Measurements from ENCODE around the gene CROCC2.

CROCC2 gene

GRCh38 chr2:240906141-240906910, at the start of gene CROCC2:
Gene CROCC2, plus strand, starts transcription at chr2:240906336. Its CDS starts 178 bp downstream, at chr2:240906514.
- DNase-seq (ENCODE audit: low read depth in 2 of 2, low spot score in 1 of 2): no peak

DNA sequence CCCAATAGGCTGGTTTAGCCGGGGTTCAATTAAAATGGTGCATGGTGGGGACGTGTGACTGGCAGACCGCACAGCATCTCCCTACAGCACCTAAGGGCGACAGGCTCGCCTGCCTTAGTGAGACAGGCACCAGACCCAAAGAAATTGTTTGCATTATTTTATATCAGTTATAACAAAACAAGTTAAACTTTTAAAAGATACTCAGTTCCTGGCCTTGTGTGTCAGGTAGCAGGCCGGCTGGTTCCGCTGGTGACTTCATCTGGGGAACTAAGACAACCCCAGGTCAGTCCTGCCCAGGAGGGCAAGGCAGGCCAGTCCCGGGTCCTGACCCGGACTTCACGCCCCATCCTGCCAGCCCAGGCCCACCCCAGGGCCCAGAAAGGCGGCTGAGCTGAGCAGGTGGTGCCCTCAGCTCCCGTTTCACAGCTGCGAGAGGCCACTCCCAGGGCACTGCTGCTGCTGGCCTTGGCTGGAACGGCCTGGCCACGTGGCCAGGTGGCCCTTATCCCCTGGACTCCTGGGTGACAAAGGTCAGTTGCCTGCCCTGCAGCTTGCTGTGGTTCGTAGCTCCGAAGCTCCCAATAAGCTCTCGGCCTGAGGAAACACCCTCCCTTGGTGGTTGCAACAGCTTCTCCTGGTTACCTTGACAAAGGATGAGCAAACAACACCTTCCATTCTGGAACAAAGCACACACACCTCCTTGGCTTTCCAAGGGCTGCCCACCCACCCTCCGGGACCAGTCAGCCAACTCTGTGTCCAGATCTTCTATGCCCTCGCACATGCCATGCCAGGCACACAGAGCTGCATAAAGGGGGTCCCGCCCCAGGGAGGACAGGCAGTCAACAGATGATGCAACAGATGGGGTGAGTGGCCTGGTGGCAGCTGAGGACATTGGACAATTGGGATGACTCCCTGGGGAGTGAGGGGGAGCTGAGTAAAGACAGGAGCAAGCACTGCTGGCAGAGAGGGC, 48.8 kb upstream of the CROCC2 start:
- DNase-seq (ENCODE audit: low read depth in 2 of 2, low spot score in 1 of 2): no peak

DNA sequence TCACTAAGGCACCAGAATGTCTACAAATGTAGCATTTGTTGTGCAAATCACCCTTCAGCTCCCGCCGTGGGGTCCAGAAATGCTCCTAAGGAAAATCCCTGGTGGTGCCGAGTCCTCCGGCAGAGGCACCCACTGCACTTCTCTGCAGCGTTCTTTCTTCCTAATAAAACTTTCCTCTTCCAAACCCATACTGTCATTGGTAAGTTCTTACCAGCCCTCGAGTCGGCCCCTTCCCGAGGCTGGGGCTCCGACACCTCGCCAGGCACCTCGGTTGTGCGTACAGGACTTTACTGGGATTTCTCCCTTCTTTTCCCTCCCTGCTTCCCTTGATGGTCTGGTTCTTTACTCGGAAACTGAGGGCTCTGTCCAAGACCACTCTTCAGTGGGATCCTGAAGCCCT, 47.8 kb upstream of the CROCC2 start:
- no peak for DNase-seq (ENCODE audit: low read depth in 2 of 2, low spot score in 1 of 2)

GRCh38 chr2:240858871-240859270, 47.3 kb upstream of the CROCC2 start:
- DNase-seq (ENCODE audit: low read depth in 2 of 2, low spot score in 1 of 2): no peak

DNA sequence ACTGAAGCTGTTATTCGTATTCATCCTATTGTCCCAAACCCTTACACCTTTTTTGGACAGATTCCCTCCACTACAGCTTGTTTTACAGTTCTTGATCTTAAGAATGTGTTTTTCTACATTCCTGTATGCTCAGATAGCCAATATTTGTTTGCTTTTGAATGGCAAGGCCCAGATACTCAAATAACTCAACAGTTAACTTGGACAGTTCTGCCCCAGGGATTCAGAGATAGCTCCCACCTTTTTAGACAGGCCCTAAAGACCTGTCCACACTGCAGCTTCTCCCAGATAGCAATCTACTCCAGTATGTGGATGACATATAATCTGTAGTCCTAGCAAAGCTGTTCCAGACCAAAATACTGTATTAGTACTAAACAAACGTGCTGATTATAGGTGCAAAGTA, 44.6 kb upstream of the CROCC2 start:
- no peak for DNase-seq (ENCODE audit: low read depth in 2 of 2, low spot score in 1 of 2)

DNA sequence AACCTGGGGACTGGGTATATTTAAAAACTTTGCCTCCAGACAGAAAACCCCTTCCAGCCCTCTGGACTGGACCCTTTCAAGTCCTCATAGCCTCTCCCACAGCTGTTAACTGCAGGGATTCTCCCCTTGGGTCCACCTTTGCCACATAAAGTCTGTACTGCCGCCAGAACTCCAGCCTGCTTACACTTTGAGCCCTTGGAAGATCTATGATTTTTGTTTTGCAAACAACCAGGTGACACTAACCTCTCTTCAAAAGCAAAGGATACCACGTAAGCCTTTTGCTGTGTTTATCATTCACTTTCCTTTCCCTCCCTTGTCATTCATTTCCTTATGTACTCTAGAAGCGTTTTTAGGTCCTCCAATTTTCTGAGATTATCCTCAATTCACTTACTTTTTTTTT, 41.7 kb upstream of the CROCC2 start:
- no peak for DNase-seq (ENCODE audit: low read depth in 2 of 2, low spot score in 1 of 2)

DNA sequence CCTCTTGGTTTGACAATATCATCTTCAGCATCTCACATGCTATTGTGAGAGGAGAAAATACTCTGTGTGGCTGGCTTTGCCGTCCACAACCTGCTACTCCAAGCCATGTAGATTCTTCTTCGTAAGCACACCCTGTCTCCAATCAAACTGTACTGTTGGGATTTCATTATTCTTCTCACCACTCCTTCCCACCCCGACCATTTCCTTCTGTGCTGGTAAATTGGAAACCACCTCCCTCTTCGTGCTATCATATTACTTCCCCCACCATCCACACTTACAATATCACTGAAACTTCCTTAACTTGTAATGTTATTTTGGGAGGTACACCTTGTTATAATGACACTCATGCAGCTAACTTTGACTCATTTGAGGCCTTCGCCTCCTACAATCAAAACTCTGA, 40.7 kb upstream of the CROCC2 start:
- no peak for DNase-seq (ENCODE audit: low read depth in 2 of 2, low spot score in 1 of 2)

DNA sequence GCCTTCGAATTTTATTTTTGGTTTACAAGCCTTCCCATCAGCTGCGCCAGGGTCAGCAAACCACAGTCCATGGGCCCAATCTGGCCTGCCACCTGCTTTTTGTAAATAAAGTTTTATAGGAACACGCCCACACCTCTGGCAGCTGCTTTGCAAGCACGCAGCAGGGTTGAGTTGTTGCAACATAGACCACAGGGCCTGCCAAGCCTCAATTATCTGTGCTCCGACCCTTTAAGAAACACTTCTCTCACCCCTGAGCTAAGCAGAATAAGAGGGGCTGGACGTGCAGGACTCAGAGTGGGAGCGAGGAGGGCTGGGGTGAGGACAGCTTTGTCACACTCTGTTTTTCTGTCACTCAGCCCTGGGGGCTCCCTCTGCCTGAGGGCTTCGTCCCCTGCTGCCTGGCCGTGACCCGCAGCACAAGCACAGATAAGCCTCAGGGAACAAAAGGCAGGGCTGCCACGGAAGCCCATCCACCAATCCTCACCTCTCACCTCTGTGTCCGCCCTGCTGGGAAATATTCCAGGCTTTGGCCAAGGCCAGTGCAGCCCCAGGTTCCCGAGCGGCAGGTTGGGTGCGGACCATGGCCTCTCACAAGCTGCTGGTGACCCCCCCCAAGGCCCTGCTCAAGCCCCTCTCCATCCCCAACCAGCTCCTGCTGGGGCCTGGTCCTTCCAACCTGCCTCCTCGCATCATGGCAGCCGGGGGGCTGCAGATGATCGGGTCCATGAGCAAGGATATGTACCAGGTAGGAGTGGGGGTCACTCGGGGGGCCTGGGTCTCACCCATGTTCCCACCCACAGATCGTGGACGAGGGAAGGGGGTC, 37.6 kb upstream of the CROCC2 start, which contains the start of gene AGXT:
AGXT (plus strand) TSS at position 539 of the 823 bp plus-strand sequence; CDS start at position 581, 42 bp downstream.
- no peak for DNase-seq (ENCODE audit: low read depth in 2 of 2, low spot score in 1 of 2)

GRCh38 chr2:240869109-240869955, 36.8 kb upstream of the CROCC2 start:
- DNase-seq (ENCODE audit: low read depth in 2 of 2, low spot score in 1 of 2): no peak

- DNase-seq (ENCODE audit: low read depth in 2 of 2, low spot score in 1 of 2): no peak
Measured at GRCh38 chr2:240869956-240870875, 35.9 kb upstream of the CROCC2 start.

DNA sequence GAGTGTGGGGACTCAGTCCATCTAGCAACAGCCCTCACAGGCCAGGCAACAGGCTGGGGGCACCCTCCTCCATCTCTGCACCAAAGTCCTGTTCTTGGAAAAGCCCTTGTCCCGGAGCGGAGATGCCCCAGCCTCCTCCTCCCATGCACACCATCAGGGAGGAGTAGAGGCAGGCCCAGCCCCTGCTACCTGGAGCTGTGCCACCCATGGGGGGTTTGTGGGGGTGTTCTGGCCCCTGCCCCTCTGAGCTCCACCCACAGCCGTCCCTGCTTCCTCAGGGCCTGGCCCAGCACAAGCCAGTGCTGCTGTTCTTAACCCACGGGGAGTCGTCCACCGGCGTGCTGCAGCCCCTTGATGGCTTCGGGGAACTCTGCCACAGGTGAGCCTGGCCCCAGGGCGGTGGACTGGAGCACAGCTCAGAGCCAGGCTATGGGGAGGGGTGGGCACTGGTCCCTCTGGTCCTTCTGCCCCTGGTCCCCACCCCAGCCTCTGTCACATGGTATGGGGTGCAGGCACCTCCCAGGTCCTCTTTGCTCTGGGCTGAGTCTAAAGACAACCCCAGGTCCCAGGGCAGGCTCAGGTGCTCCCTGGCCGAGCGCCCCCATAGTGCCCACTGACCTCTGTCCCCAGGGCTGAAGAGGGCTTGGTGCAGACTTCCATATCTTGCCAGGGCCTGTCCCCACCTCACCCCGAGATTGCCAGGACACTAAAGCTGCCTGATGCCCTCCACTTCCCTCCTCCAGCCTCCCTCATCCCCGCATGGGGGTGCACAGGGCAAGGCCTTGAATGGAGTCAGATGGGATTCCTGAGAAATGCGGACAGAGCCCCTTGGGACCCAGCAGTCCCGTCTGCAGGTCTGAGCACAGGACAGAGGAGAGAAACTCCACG, 34.8 kb upstream of the CROCC2 start:
- DNase-seq (ENCODE audit: low read depth in 2 of 2, low spot score in 1 of 2): no peak

DNA sequence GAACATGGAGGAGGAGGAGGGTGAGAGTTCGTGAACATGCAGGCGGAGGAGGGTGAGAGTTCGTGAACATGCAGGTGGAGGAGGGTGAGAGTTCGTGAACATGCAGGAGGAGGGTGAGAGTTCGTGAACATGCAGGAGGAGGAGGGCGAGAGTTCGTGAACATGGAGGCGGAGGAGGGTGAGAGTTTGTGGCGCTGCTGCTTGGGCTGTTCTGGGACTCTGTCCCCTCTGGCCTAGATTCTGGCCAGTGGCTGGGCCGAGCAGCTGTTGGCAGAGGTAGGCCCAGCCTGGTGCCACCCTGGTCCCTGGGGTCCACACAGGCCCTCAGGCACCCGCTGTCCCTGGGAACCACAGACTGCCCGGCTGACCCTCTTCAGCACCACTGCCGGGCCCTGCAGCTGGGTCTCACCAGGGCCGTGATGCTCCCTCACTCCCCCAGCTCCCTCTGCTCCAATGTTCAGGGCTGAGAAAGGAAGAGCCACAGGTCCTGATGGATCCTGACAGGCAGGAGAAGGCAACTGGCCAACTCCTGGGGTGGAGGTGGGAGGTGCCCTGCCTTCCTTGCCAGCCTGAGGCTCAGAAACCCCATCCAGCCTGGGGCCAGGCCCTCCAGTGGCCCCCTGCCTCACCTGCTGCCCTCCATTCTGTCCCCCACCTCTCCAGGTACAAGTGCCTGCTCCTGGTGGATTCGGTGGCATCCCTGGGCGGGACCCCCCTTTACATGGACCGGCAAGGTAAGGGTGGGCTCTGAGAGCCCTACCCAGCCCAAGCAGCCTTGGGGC, 33.6 kb upstream of the CROCC2 start:
- DNase-seq (ENCODE audit: low read depth in 2 of 2, low spot score in 1 of 2): no peak

DNA sequence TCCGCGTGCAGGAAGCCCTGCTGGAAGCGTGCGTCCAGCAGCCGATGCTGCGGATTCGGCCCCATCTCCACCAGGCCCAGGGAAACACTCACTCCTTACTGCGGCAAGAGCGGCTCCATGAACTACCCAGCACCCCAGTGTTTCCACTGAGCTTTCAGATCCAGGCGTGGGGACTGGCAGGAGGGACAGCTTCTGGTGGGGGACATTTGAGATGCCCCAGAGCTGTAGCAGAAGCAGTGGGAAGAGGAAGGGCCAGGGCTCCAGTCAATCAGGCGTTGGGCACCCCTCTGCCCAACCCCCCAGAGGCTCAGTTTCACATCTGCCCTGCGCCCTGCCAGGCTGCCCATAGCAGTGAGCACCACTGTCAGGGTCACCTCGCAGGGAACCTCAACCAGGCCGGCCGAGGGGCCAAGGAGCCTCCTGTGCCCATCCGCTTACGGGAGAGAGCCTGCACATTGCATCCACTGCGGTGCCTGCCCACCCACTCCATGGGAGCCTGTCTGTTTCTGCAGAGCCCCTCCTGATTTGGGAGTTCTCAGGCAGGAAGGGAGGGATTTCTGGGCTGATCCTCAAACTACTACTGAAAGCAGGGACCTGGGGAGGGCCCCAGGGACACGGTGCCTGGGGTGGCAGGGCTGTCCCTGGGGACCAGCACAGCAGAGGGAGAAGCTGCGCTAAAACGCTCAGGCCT, 32.9 kb upstream of the CROCC2 start:
- no peak for DNase-seq (ENCODE audit: low read depth in 2 of 2, low spot score in 1 of 2)

DNA sequence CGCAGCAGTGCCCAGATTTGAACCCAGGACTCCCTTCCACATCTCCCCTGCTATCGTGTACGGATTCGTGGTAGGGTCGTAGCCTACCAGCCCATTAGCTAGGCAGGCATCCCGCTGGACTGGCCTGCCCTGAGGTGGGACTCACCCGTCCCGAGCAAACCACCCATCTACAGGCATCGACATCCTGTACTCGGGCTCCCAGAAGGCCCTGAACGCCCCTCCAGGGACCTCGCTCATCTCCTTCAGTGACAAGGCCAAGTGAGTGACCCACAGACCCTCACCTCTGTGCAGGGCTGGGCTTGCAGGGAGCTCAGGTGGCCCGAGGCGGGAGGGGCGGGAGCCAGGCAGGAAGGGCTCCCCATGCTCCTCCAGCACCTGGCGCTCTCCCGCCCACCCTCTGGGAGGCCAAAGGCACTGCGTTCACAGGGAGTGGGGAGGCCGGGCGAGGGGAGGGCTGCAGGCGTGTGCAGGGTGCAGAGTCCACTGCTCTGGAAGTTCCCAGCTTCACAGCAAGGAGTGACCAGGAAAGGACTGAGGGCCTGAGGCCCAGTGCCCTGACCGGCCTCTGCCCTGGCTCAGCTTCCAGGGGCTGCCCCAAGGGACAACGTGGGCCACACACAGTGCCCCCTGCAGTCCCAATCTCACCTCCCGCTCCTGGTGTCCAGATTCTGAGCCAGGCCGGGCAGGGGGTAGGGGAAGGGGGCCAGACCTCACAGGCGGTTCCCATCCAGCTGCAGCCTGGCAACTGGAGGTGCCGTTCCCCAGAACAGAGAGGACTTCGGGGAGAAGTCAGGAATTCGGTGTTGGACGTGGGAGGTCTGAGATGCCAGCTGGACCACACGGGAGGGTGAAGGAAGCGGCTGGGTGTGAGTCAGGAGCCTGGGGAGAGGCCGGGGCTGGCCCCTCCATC, 32.1 kb upstream of the CROCC2 start:
- no peak for DNase-seq (ENCODE audit: low read depth in 2 of 2, low spot score in 1 of 2)

DNA sequence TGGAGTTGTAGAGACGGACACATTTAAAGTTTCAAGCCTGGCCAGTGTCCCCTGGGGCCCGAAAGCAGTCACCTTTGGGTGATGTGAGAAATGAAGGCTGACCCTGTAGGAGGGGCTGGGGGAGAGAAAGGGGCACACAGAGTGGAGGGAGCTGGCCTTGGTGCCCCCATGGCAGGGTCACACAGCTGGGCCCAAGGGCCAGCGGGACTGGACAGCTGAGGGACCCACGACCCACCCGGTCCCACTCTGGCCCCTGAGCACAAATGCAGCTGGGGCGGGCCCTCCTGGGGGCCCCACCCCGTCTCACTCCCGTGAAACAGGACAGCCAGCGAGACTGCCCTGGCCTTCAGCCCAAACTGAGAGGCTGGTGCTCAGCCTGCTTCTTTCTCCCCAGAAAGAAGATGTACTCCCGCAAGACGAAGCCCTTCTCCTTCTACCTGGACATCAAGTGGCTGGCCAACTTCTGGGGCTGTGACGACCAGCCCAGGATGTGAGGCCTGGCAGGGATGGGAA, 31.4 kb upstream of the CROCC2 start:
- DNase-seq (ENCODE audit: low read depth in 2 of 2, low spot score in 1 of 2): no peak

Data from stimulated activated CD8-positive, alpha-beta memory T cell treated with anti-CD3 and anti-CD28 coated beads, Interleukin-4, amount 100 ng/mL, for 1 hour (primary cell).